Measurements from ENCODE around the gene WSCD1. TPM values are rescaled to one million over a fixed set of nuclear protein-coding genes. Genes with fewer than 3 reads are reported as not detected.

The WSCD1 gene
- polyA plus RNA-seq, 1 donor (not counting 4 experiments of a cell fraction or from before 2014, with no cell fraction given), result not detected

GRCh38 chr17:6120351-6120750, 50.2 kb downstream of the WSCD1 start:
- no peaks in the 10 kb centered on the region for H4K20me1 ChIP-seq (ENCODE audit: control insufficient read depth, extremely low read depth, insufficient read depth, low read length)
- H3K4me2 ChIP-seq (ENCODE audit: control insufficient read depth, extremely low read depth, insufficient read depth, low read depth, low read length), result no peak overlapping the region
- no peak for FAIRE-seq
- H3K9me1 ChIP-seq (ENCODE audit: control insufficient read depth, extremely low read depth, insufficient read depth, low read length), result no peaks in the 10 kb centered on the region
- DNase-seq (ENCODE audit: low read depth, low spot score), result no peak
- no peak overlapping the region for H3K4me3 ChIP-seq (ENCODE audit: control insufficient read depth in 2 of 3, extremely low read depth in 1 of 3, insufficient read depth in 2 of 3, low read depth in 1 of 3, low read length in 3 of 3)
- no peak overlapping the region for H3K27ac ChIP-seq (ENCODE audit: control insufficient read depth, insufficient read depth, low read length)
- no peaks in the 10 kb centered on the region for H3K79me2 ChIP-seq (ENCODE audit: control insufficient read depth, insufficient read depth, low read length)
- H3K27me3 ChIP-seq (ENCODE audit: control insufficient read depth, extremely low read depth, insufficient read depth, low read length), result no peaks in the 10 kb centered on the region
- no peaks in the 10 kb centered on the region for H3K36me3 ChIP-seq (ENCODE audit: control insufficient read depth in 2 of 2, extremely low read depth in 1 of 2, insufficient read depth in 2 of 2, low read length in 2 of 2)
- no peaks in the 10 kb centered on the region for H3K4me1 ChIP-seq (ENCODE audit: control insufficient read depth, extremely low read depth, insufficient read depth, low read length)
- H3K9me3 ChIP-seq (ENCODE audit: control insufficient read depth, low read depth, low read length), result peaks cover 5% of the 10 kb centered on the region
- no peak overlapping the region for H2AFZ ChIP-seq (ENCODE audit: control insufficient read depth, low read length)
- dilution Hi-C loops (cut with MboI; ENCODE audit: extremely low pct_ligation_motif_present, low sequenced_read_pairs), result no loop called here
- H3K9ac ChIP-seq (ENCODE audit: control insufficient read depth, extremely low read depth, insufficient read depth, low read length), result no peak overlapping the region
- TF ChIP-seq CTCF (optimal IDR thresholded peaks at IDR 0.05 in 1 of 3, IDR thresholded peaks at IDR 0.05 in 1 of 3, conservative IDR thresholded peaks at IDR 0.05 in 1 of 3; ENCODE audit: extremely low read depth in 1 of 3, insufficient read depth in 2 of 3, low read length in 3 of 3) (no peak), EZH2 (IDR thresholded peaks at IDR 0.05; ENCODE audit: low read length) (no peak)

- dilution Hi-C loops (cut with MboI; ENCODE audit: extremely low pct_ligation_motif_present, low sequenced_read_pairs), result no loop called here
- Histone ChIP-seq H3K4me3 (ENCODE audit: control insufficient read depth in 2 of 3, extremely low read depth in 1 of 3, insufficient read depth in 2 of 3, low read depth in 1 of 3, low read length in 3 of 3) (no peak overlapping the region), H3K9me3 (ENCODE audit: control insufficient read depth, low read depth, low read length) (peaks cover 5% of the 10 kb centered on the region), H4K20me1 (ENCODE audit: control insufficient read depth, extremely low read depth, insufficient read depth, low read length) (no peaks in the 10 kb centered on the region), H3K27ac (ENCODE audit: control insufficient read depth, insufficient read depth, low read length) (no peak overlapping the region), H3K36me3 (ENCODE audit: control insufficient read depth in 2 of 2, extremely low read depth in 1 of 2, insufficient read depth in 2 of 2, low read length in 2 of 2) (no peaks in the 10 kb centered on the region), H3K4me2 (ENCODE audit: control insufficient read depth, extremely low read depth, insufficient read depth, low read depth, low read length) (no peak overlapping the region), H3K27me3 (ENCODE audit: control insufficient read depth, extremely low read depth, insufficient read depth, low read length) (no peaks in the 10 kb centered on the region), H3K4me1 (ENCODE audit: control insufficient read depth, extremely low read depth, insufficient read depth, low read length) (no peaks in the 10 kb centered on the region), H3K9ac (ENCODE audit: control insufficient read depth, extremely low read depth, insufficient read depth, low read length) (no peak overlapping the region), H3K79me2 (ENCODE audit: control insufficient read depth, insufficient read depth, low read length) (no peaks in the 10 kb centered on the region), H3K9me1 (ENCODE audit: control insufficient read depth, extremely low read depth, insufficient read depth, low read length) (no peaks in the 10 kb centered on the region), H2AFZ (ENCODE audit: control insufficient read depth, low read length) (no peak overlapping the region)
- FAIRE-seq (no peak), DNase-seq (ENCODE audit: low read depth, low spot score) (no peak)
- TF ChIP-seq EZH2 (IDR thresholded peaks at IDR 0.05; ENCODE audit: low read length) (no peak), CTCF (optimal IDR thresholded peaks at IDR 0.05 in 1 of 3, IDR thresholded peaks at IDR 0.05 in 1 of 3, conservative IDR thresholded peaks at IDR 0.05 in 1 of 3; ENCODE audit: extremely low read depth in 1 of 3, insufficient read depth in 2 of 3, low read length in 3 of 3) (no peak)
These were observed 54.7 kb downstream of the WSCD1 start for GRCh38 chr17:6124856-6125255.
